ENCODE data around the gene ADISSP. TPM values are rescaled to one million over a fixed set of nuclear protein-coding genes. Genes with fewer than 3 reads are reported as not detected.
"Not testable (repeated sequence)": the region's sequence is repeated elsewhere in the genome, so short reads cannot be mapped to it uniquely, and the experiment has no call there.

The ADISSP gene
- total RNA-seq, 5 donors from 2014 or later (not counting 1 experiment from before 2014, with no cell fraction given): 16.2 to 28.7 (median 22.6) TPM

GRCh38 chr20:3795511-3796468 lies 28.2 kb upstream of the ADISSP start, which contains the start of gene CDC25B:
CDC25B (plus strand) TSS chr20:3796310; CDS start chr20:3796532, 222 bp downstream.
- H3K27me3 ChIP-seq (replicated peaks in 1 of 2; ENCODE audit: control insufficient read depth in 2 of 2, extremely low read depth in 1 of 2, insufficient read depth in 2 of 2, low read length in 1 of 2): no peaks in the 10 kb centered on the region
- POLR2A ChIA-PET: no interaction called here
- H3K36me3 ChIP-seq (ENCODE audit: control insufficient read depth in 2 of 2, extremely low read depth in 1 of 2, insufficient read depth in 1 of 2, low read length in 1 of 2): peaks cover 11 to 22% of the 10 kb centered on the region in 2 donors
- peak within 1 kb of the TSS; percentile 99 to 100 (median 100) for H3K4me3 Mint-ChIP-seq
- H3K27ac Mint-ChIP-seq: peak within 1 kb of the TSS; percentile 99 to 100
- DNase-seq: peak; percentile 81 to 92 (median 88)
- H3K36me3 Mint-ChIP-seq: peaks cover 35% of the 10 kb centered on the region
- CTCF ChIA-PET: interaction anchor here in 1 of 2 donors (1.0 to 1.2 kb wide), 3 partner anchors 9 to 56 kb away, joined by 3 to 6 read pairs (median 3); partner anchors contain the start of genes ADISSP and CENPB
- peak within 1 kb of the TSS; percentile 83 for H3K27ac ChIP-seq (ENCODE audit: low read length)
- ATAC-seq (replicated peaks in 1 of 4): peak; percentile 73 to 84 (median 76)
- H3K4me3 ChIP-seq (ENCODE audit: control insufficient read depth in 1 of 2, extremely low read depth in 1 of 2, low read length in 1 of 2): peak within 1 kb of the TSS; percentile 69 to 92
- peaks cover 37 to 50% (median 45%) of the 10 kb centered on the region in 3 donors for H3K4me1 Mint-ChIP-seq
- peaks cover 30 to 59% of the 10 kb centered on the region in 2 experiments for H3K4me1 ChIP-seq (ENCODE audit: control insufficient read depth in 1 of 2, extremely low read depth in 1 of 2, insufficient read depth in 2 of 2, low read length in 2 of 2)
- no peaks in the 10 kb centered on the region for H3K27me3 Mint-ChIP-seq
- H3K9me3 ChIP-seq: no peaks in the 10 kb centered on the region
- 1% methylated on average over 49 of the region's 69 CpGs for WGBS (ENCODE audit: insufficient coverage)
- no peaks in the 10 kb centered on the region for H3K9me3 Mint-ChIP-seq

DNA sequence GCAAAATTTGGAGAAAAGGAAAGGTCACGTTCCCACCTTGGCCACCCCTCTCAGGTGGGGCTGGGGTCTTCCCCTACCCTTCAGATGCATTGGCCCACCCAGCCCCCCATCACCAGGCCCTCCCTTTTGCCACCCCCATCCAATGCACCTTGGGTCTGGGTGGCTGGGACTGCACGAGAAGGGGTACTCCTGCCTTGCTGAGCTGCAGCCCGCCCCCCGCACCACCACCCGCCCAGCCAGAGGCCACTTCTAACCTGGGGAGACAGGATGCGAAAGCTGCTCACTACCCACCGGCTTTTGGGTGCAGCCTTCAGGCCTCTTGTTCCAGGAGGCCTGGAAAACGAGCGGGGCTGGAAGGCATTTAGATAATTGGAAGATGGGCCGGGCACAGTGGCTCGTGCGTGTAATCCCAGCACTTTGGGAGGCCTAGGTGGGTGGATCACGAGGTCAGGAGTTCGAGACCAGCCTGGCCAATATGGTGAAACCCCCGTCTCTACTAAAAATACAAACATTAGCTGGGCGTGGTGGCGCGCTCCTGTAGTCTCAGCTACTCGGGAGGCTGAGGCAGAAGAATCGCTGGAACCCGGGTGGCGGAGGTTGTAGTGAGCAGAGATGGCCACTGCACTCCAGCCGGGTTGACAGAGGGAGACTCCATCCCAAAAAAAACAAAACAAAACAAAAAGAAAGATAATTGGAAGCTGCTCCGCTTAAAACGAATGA lies 27.3 kb upstream of the ADISSP start:
- WGBS (ENCODE audit: insufficient coverage): 95% methylated on average over 6 of the region's 25 CpGs
- POLR2A ChIA-PET: interaction anchor here in 1 of 2 donors (0.6 to 0.7 kb wide), 2 partner anchors 196 to 1153 kb away, joined by 3 read pairs; no protein-coding TSS in a partner anchor

DNA sequence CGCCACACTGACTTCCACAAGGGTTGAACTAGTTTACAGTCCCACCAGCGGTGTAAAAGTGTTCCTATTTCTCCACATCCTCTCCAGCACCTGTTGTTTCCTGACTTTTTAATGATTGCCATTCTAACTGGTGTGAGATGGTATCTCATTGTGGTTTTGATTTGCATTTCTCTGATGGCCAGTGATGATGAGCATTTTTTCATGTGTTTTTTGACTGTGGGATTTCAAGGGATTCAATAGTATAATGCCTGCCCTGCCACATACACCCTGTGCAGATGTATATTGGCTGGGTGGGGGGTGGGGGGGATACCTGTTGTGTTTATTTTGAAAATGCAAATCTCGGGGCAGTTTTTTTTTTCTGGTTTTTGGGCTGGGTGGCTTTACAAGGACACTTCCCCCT lies 26.6 kb upstream of the ADISSP start:
- H3K27ac Mint-ChIP-seq: peak overlapping the region in 1 of 2 donors; percentile 34
- no CpG with 5 or more reads among the region's 3 CpGs for WGBS (ENCODE audit: insufficient coverage)
- not testable (repeated sequence) for H3K36me3 ChIP-seq (ENCODE audit: control insufficient read depth in 2 of 2, extremely low read depth in 1 of 2, insufficient read depth in 1 of 2, low read length in 1 of 2)

More for the DNA sequence above, 27.3 kb upstream of the ADISSP start:
- Histone ChIP-seq H3K27ac (ENCODE audit: low read length) (peak overlapping the region; percentile 83), H3K36me3 (ENCODE audit: control insufficient read depth in 2 of 2, extremely low read depth in 1 of 2, insufficient read depth in 1 of 2, low read length in 1 of 2) (peaks cover 5 to 13% of the 10 kb centered on the region in 2 donors), H3K9me3 (no peaks in the 10 kb centered on the region), H3K4me1 (ENCODE audit: control insufficient read depth in 1 of 2, extremely low read depth in 1 of 2, insufficient read depth in 2 of 2, low read length in 2 of 2) (peaks cover 21 to 49% of the 10 kb centered on the region in 2 experiments), H3K4me3 (ENCODE audit: control insufficient read depth in 1 of 2, extremely low read depth in 1 of 2, low read length in 1 of 2) (peak overlapping the region in 1 of 2 donors; percentile 69), H3K27me3 (replicated peaks in 1 of 2; ENCODE audit: control insufficient read depth in 2 of 2, extremely low read depth in 1 of 2, insufficient read depth in 2 of 2, low read length in 1 of 2) (no peaks in the 10 kb centered on the region)
- no peak for DNase-seq
- H3K27me3 Mint-ChIP-seq: no peaks in the 10 kb centered on the region
- H3K4me3 Mint-ChIP-seq: peak overlapping the region; percentile 92 to 99 (median 92)
- peaks cover 28% of the 10 kb centered on the region for H3K36me3 Mint-ChIP-seq
- peaks cover 29 to 42% (median 37%) of the 10 kb centered on the region in 3 donors for H3K4me1 Mint-ChIP-seq
- H3K9me3 Mint-ChIP-seq: no peaks in the 10 kb centered on the region
- peak overlapping the region; percentile 95 for H3K27ac Mint-ChIP-seq
- CTCF ChIA-PET: interaction anchor here in 1 of 2 donors (0.7 kb wide), 1 partner anchor 73 kb away, joined by 3 read pairs; no protein-coding TSS in a partner anchor
- ATAC-seq (replicated peaks in 1 of 4): no peak

DNA sequence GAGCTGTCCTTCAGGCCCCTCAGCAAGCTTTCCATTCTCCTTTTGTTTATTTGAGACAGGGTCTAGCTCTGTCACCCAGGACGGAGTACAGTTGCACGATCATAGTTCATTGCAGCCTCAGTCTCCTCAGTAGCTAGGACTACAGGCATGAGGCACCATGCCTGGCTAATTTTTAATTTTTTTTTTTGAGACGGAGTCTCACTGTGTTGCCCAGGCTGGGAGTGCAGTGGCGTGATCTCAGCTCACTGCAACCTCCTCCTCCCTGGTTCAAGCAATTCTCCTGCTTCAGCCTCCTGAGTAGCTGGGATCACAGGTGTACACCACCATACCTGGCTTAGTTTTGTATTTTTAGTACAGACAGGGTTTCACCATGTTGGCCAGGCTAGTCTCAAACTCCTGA lies 21.6 kb upstream of the ADISSP start:
- peaks cover 14 to 34% of the 10 kb centered on the region in 2 experiments for H3K4me1 ChIP-seq (ENCODE audit: control insufficient read depth in 1 of 2, extremely low read depth in 1 of 2, insufficient read depth in 2 of 2, low read length in 2 of 2)
- H3K36me3 Mint-ChIP-seq; H3K9me3 ChIP-seq; DNase-seq; H3K9me3 Mint-ChIP-seq; H3K27ac ChIP-seq (ENCODE audit: low read length); CTCF ChIA-PET; ATAC-seq (replicated peaks in 1 of 4); H3K4me3 ChIP-seq (ENCODE audit: control insufficient read depth in 1 of 2, extremely low read depth in 1 of 2, low read length in 1 of 2); H3K36me3 ChIP-seq (ENCODE audit: control insufficient read depth in 2 of 2, extremely low read depth in 1 of 2, insufficient read depth in 1 of 2, low read length in 1 of 2); H3K27me3 ChIP-seq (replicated peaks in 1 of 2; ENCODE audit: control insufficient read depth in 2 of 2, extremely low read depth in 1 of 2, insufficient read depth in 2 of 2, low read length in 1 of 2); H3K4me3 Mint-ChIP-seq; H3K27me3 Mint-ChIP-seq: not testable (repeated sequence)
- peaks cover 23 to 38% (median 32%) of the 10 kb centered on the region in 3 donors for H3K4me1 Mint-ChIP-seq
- WGBS (ENCODE audit: insufficient coverage): 96% methylated on average over 4 of the region's 4 CpGs
- H3K27ac Mint-ChIP-seq: peak overlapping the region; percentile 57 to 66
- POLR2A ChIA-PET: interaction anchor here in 1 of 2 donors (0.6 kb wide), 1 partner anchor 256 kb away, joined by 3 read pairs; no protein-coding TSS in a partner anchor

More for the DNA sequence above, 26.6 kb upstream of the ADISSP start:
- H3K4me3 ChIP-seq (ENCODE audit: control insufficient read depth in 1 of 2, extremely low read depth in 1 of 2, low read length in 1 of 2); H3K9me3 ChIP-seq; H3K4me3 Mint-ChIP-seq; H3K9me3 Mint-ChIP-seq; DNase-seq; H3K27ac ChIP-seq (ENCODE audit: low read length); H3K27me3 Mint-ChIP-seq; POLR2A ChIA-PET; ATAC-seq (replicated peaks in 1 of 4); H3K27me3 ChIP-seq (replicated peaks in 1 of 2; ENCODE audit: control insufficient read depth in 2 of 2, extremely low read depth in 1 of 2, insufficient read depth in 2 of 2, low read length in 1 of 2); CTCF ChIA-PET: not testable (repeated sequence)
- Mint-ChIP-seq H3K36me3 (peaks cover 24% of the 10 kb centered on the region), H3K4me1 (peaks cover 22 to 35% (median 31%) of the 10 kb centered on the region in 3 donors)
- H3K4me1 ChIP-seq (ENCODE audit: control insufficient read depth in 1 of 2, extremely low read depth in 1 of 2, insufficient read depth in 2 of 2, low read length in 2 of 2): peaks cover 17 to 43% of the 10 kb centered on the region in 2 experiments

GRCh38 chr20:3788685-3789155 lies 21.2 kb upstream of the ADISSP start:
- Histone ChIP-seq H3K27me3 (replicated peaks in 1 of 2; ENCODE audit: control insufficient read depth in 2 of 2, extremely low read depth in 1 of 2, insufficient read depth in 2 of 2, low read length in 1 of 2) (no peaks in the 10 kb centered on the region), H3K9me3 (no peaks in the 10 kb centered on the region), H3K27ac (ENCODE audit: low read length) (no peak overlapping the region), H3K4me3 (ENCODE audit: control insufficient read depth in 1 of 2, extremely low read depth in 1 of 2, low read length in 1 of 2) (no peak overlapping the region), H3K36me3 (ENCODE audit: control insufficient read depth in 2 of 2, extremely low read depth in 1 of 2, insufficient read depth in 1 of 2, low read length in 1 of 2) (no peaks in the 10 kb centered on the region), H3K4me1 (ENCODE audit: control insufficient read depth in 1 of 2, extremely low read depth in 1 of 2, insufficient read depth in 2 of 2, low read length in 2 of 2) (peaks cover 14 to 34% of the 10 kb centered on the region in 2 experiments)
- Mint-ChIP-seq H3K9me3 (no peaks in the 10 kb centered on the region), H3K4me1 (peaks cover 25 to 38% (median 32%) of the 10 kb centered on the region in 3 donors), H3K36me3 (peaks cover 4% of the 10 kb centered on the region), H3K4me3 (no peak overlapping the region), H3K27ac (peak overlapping the region; percentile 57 to 66), H3K27me3 (no peaks in the 10 kb centered on the region)
- ChIA-PET CTCF (no interaction called here), POLR2A (no interaction called here)
- DNase-seq (no peak), ATAC-seq (replicated peaks in 1 of 4) (no peak)
- 52% methylated on average over 4 of the region's 4 CpGs for WGBS (ENCODE audit: insufficient coverage)
